GM23248 (cell line): ENCODE data around the gene KIF5A. TPM values are rescaled to one million over a fixed set of nuclear protein-coding genes. Genes with fewer than 3 reads are reported as not detected.

Experiments used
- DNase-seq: peaks from one replicate; pipeline ENCODE4 v3.0.0-alpha.2; 2015
- H2AFZ ChIP-seq: fragments of 200-600 bp; sonication (generic); 2 replicates; pipeline ENCODE4 v1.6.1; 2016; ENCODE audit warnings: antibody characterized with exemption
- H3F3A ChIP-seq: fragments of 200-600 bp; sonication (generic); 2 replicates; pipeline ENCODE4 v1.6.1; 2016; ENCODE audit warnings: mild to moderate bottlenecking, antibody characterized with exemption, mixed run types; ENCODE audit not compliant: insufficient read depth
- H3K27ac ChIP-seq: fragments of 200-600 bp; sonication (generic); 2 replicates; pipeline ENCODE4 v1.5.1; 2016; ENCODE audit warnings: mild to moderate bottlenecking
- H3K27me3 ChIP-seq: fragments of 200-600 bp; sonication (generic); replicated peaks from 2 replicates; pipeline ENCODE4 v1.6.1; 2016; ENCODE audit warnings: mild to moderate bottlenecking; ENCODE audit not compliant: insufficient read depth
- H3K36me3 ChIP-seq: fragments of 200-600 bp; sonication (generic); 2 replicates; pipeline ENCODE4 v1.6.1; 2016; ENCODE audit warnings: low read depth, mild to moderate bottlenecking
- H3K4me1 ChIP-seq: fragments of 200-600 bp; sonication (generic); 2 replicates; pipeline ENCODE4 v1.6.1; 2016; ENCODE audit warnings: mild to moderate bottlenecking; ENCODE audit not compliant: insufficient read depth
- H3K4me2 ChIP-seq: fragments of 200-600 bp; sonication (generic); one replicate; pipeline ENCODE4 v1.6.1; 2016; ENCODE audit warnings: mild to moderate bottlenecking; ENCODE audit not compliant: unreplicated experiment
- H3K4me3 ChIP-seq: fragments of 200-600 bp; sonication (generic); 2 replicates; pipeline ENCODE4 v1.5.1; 2016; ENCODE audit warnings: mild to moderate bottlenecking
- H3K79me2 ChIP-seq: fragments of 200-600 bp; sonication (generic); 2 replicates; pipeline ENCODE4 v1.6.1; 2016; ENCODE audit warnings: mild to moderate bottlenecking; ENCODE audit not compliant: insufficient read depth
- H3K9ac ChIP-seq: fragments of 200-600 bp; sonication (generic); 2 replicates; pipeline ENCODE4 v1.6.1; 2016; ENCODE audit warnings: mild to moderate bottlenecking
- H3K9me2 ChIP-seq: fragments of 200-600 bp; sonication (generic); 2 replicates; pipeline ENCODE4 v1.6.1; 2016; ENCODE audit warnings: mixed run types, mild to moderate bottlenecking, moderate library complexity; ENCODE audit not compliant: insufficient read depth
- H3K9me3 ChIP-seq: fragments of 200-600 bp; sonication (generic); one replicate; pipeline ENCODE4 v1.6.1; 2017; ENCODE audit warnings: low read depth
- H4K20me1 ChIP-seq: fragments of 200-600 bp; sonication (generic); 2 replicates; pipeline ENCODE4 v1.6.0; 2016; ENCODE audit not compliant: insufficient read depth
- EZH2 ChIP-seq: fragments of 200-600 bp; sonication (generic); IDR thresholded peaks from 2 replicates; pipeline ENCODE4 v1.6.1; 2018; ENCODE audit warnings: antibody characterized with exemption, mild to moderate bottlenecking; ENCODE audit not compliant: insufficient read depth, poor library complexity, severe bottlenecking
- EZH2phosphoT487 ChIP-seq: fragments of 200-600 bp; sonication (generic); IDR thresholded peaks from 2 replicates; pipeline ENCODE4 v1.6.1; 2018; ENCODE audit warnings: antibody characterized with exemption, moderate library complexity, mild to moderate bottlenecking, low read depth; ENCODE audit not compliant: insufficient read depth
- WGBS, 2 experiments: methylation state at CpG; one replicate each; pipeline ENCODE4 v1.1.6; 2015 to 2017; ENCODE audit warnings: low lambda C conversion rate in 2 of 2, low coverage in 1 of 2; ENCODE audit errors: missing lambda C conversion rate in 2 of 2; 5-methylcytosine and 5-hydroxymethylcytosine counted together
- in situ Hi-C: fragments of 300-500 bp; cut with MboI; formaldehyde crosslinking; loops from 2 replicates; pipeline ENCODE4 v1.15.0; 2020
- polyA plus RNA-seq: library from polyadenylated mRNA; unstranded; fragments of >200 nt; fragmentation: Nextera tagmentation; extraction: Ambion mirVana; gene quantifications from 2 replicates; pipeline ENCODE4 v1.2.1, GENCODE V29; 2016
- total RNA-seq: library from RNA; depleted of rRNA; stranded (reverse); fragments of >200 nt; shearing (Covaris generic); gene quantifications from 2 replicates; pipeline ENCODE4 v1.2.3, GENCODE V29; 2014

KIF5A gene
- total and polyA plus RNA-seq, 2 experiments from 2014 or later = 0.11 to 0.18 TPM

- H3K27me3 ChIP-seq = no peaks in the 10 kb centered on the region
- H3K36me3 ChIP-seq = no peaks in the 10 kb centered on the region
- no peak for DNase-seq
- no peak overlapping the region for H2AFZ ChIP-seq
- H3K27ac ChIP-seq = no peak overlapping the region
- H3K79me2 ChIP-seq = no peaks in the 10 kb centered on the region
- 81 to 85% methylated on average over 12 of the region's 12 CpGs for WGBS, 2 experiments
- no peaks in the 10 kb centered on the region for H3K9me2 ChIP-seq
- no peak overlapping the region for H3K4me3 ChIP-seq
- in situ Hi-C loops = no loop called here
- H3K4me1 ChIP-seq = no peaks in the 10 kb centered on the region
- no peak overlapping the region for H3K9ac ChIP-seq
- H3K9me3 ChIP-seq = no peaks in the 10 kb centered on the region
- H4K20me1 ChIP-seq = no peaks in the 10 kb centered on the region
- no peaks in the 10 kb centered on the region for H3F3A ChIP-seq
- no peak for TF ChIP-seq EZH2phosphoT487
- H3K4me2 ChIP-seq = no peak overlapping the region
Observed at GRCh38 chr12:57577981-57578758, 28.3 kb downstream of the KIF5A start.

GRCh38 chr12:57579011-57579410 lies 29.2 kb downstream of the KIF5A start:
- Histone ChIP-seq H3K9me3 (no peaks in the 10 kb centered on the region), H3K4me3 (no peak overlapping the region), H3K4me1 (no peaks in the 10 kb centered on the region), H4K20me1 (no peaks in the 10 kb centered on the region), H3K9me2 (no peaks in the 10 kb centered on the region), H3K27ac (no peak overlapping the region), H3K79me2 (no peaks in the 10 kb centered on the region), H3K4me2 (no peak overlapping the region), H2AFZ (no peak overlapping the region), H3K9ac (no peak overlapping the region), H3K36me3 (no peaks in the 10 kb centered on the region), H3K27me3 (no peaks in the 10 kb centered on the region), H3F3A (no peaks in the 10 kb centered on the region)
- TF ChIP-seq EZH2 (no peak), EZH2phosphoT487 (no peak)
- in situ Hi-C loops = no loop called here
- peak; percentile 31 for DNase-seq
- 59 to 75% methylated on average over 2 of the region's 2 CpGs for WGBS, 2 experiments

- in situ Hi-C loops = no loop called here
- H4K20me1 ChIP-seq = no peaks in the 10 kb centered on the region
Observed at GRCh38 chr12:57579677-57580465, 30.0 kb downstream of the KIF5A start.

DNA sequence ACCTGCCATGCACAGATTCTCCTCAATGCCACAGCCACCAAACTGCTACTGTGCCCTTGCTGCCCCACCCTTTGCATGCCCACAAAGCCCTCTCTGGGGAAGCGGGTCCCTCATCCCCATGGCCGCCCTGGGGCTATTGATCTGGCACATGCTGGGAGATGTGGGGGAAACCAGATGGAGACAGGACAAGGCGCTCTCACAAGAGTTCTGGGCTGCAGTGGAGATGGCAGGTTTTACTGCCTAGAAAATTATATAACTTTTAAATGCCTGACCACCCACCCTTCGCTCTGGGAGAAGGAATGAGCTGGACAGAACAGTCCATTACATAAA lies 30.6 kb downstream of the KIF5A start:
- Histone ChIP-seq H3K9ac (no peak overlapping the region), H3K36me3 (no peaks in the 10 kb centered on the region), H3K79me2 (no peaks in the 10 kb centered on the region), H3K27ac (no peak overlapping the region), H4K20me1 (no peaks in the 10 kb centered on the region), H2AFZ (no peak overlapping the region), H3K27me3 (no peaks in the 10 kb centered on the region), H3K9me2 (no peaks in the 10 kb centered on the region), H3K4me3 (no peak overlapping the region), H3F3A (no peaks in the 10 kb centered on the region), H3K4me1 (no peaks in the 10 kb centered on the region), H3K9me3 (no peaks in the 10 kb centered on the region), H3K4me2 (no peak overlapping the region)
- TF ChIP-seq EZH2phosphoT487 = no peak
- no peak for TF ChIP-seq EZH2
- DNase-seq = no peak
- in situ Hi-C loops = no loop called here
- 82 to 87% methylated on average over 4 of the region's 4 CpGs for WGBS, 2 experiments

More at GRCh38 chr12:57579677-57580465, 30.0 kb downstream of the KIF5A start:
- Histone ChIP-seq H3K27ac (no peak overlapping the region), H2AFZ (no peak overlapping the region), H3K4me3 (no peak overlapping the region), H3K9me3 (no peaks in the 10 kb centered on the region), H3K36me3 (no peaks in the 10 kb centered on the region), H3K27me3 (no peaks in the 10 kb centered on the region), H3K9ac (no peak overlapping the region), H3F3A (no peaks in the 10 kb centered on the region), H3K4me1 (no peaks in the 10 kb centered on the region), H3K9me2 (no peaks in the 10 kb centered on the region), H3K79me2 (no peaks in the 10 kb centered on the region), H3K4me2 (no peak overlapping the region)
- 80% methylated on average over 8 of the region's 8 CpGs for WGBS, 2 experiments
- TF ChIP-seq EZH2phosphoT487 = no peak
- peak; percentile 3 for DNase-seq
